Esophagus muscularis mucosa (tissue), 4 donors: ENCODE data around the gene LETM1. TPM values are rescaled to one million over a fixed set of nuclear protein-coding genes. Genes with fewer than 3 reads are reported as not detected.

Source experiments
- DNase-seq: peaks from one replicate; pipeline ENCODE4 v3.0.0-alpha.2; 2017; ENCODE audit errors: extremely low spot score
- H3K27ac ChIP-seq, 4 donors: fragments of 200-600 bp; sonication (generic); replicated peaks in 1 of 4; 1 replicate in 3 of 4; 2 replicates in 1 of 4; pipeline ENCODE4 v1.5.1; 2016 to 2019; ENCODE audit warnings: mild to moderate bottlenecking in 1 of 4
- H3K27me3 ChIP-seq, 4 donors: fragments of 200-600 bp; sonication (generic); one replicate each; pipeline versions ENCODE4 v1.5.1 to v1.6.0; 2016 to 2019
- H3K36me3 ChIP-seq, 4 donors: fragments of 200-600 bp; sonication (generic); one replicate each; pipeline ENCODE4 v1.5.1; 2016 to 2019
- H3K4me1 ChIP-seq, 4 donors: fragments of 200-600 bp; sonication (generic); one replicate each; pipeline ENCODE4 v1.5.1; 2016 to 2019
- H3K4me3 ChIP-seq, 4 donors: fragments of 200-600 bp; sonication (generic); 1 replicate in 2 of 4; 2 replicates in 2 of 4; pipeline ENCODE4 v1.5.1; 2016 to 2019; ENCODE audit warnings: mild to moderate bottlenecking in 4 of 4, moderate library complexity in 1 of 4
- H3K9me3 ChIP-seq, 4 donors: fragments of 200-600 bp; sonication (generic); 1 replicate in 3 of 4; 2 replicates in 1 of 4; pipeline ENCODE4 v1.5.1; 2016 to 2019
- CTCF ChIP-seq, 3 experiments: fragments of 200-600 bp in 2 of 3; fragments of 450-650 bp in 1 of 3; sonication (generic) in 2 of 3; IDR thresholded peaks; one replicate each; pipeline ENCODE4 v1.5.1; 2017 to 2019; ENCODE audit warnings: antibody characterized with exemption in 3 of 3, mild to moderate bottlenecking in 2 of 3, moderate library complexity in 1 of 3
- EP300 ChIP-seq: sonication (generic); formaldehyde crosslinking; IDR thresholded peaks from one replicate; pipeline ENCODE4 v1.6.1; 2017; ENCODE audit warnings: antibody characterized with exemption
- POLR2A ChIP-seq: fragments of 450-650 bp; IDR thresholded peaks from one replicate; pipeline ENCODE4 v1.6.1; 2017; ENCODE audit warnings: antibody characterized with exemption, moderate library complexity, mild to moderate bottlenecking, low read depth
- POLR2AphosphoS5 ChIP-seq, 2 donors: sonication (generic); formaldehyde crosslinking; IDR thresholded peaks; one replicate each; pipeline ENCODE4 v1.6.1; 2017; ENCODE audit warnings: antibody characterized with exemption in 2 of 2
- whole genome bisulfite sequencing: methylation state at CpG from one replicate; pipeline ENCODE4 v1.1.5; 2018; 5-methylcytosine and 5-hydroxymethylcytosine counted together
- intact Hi-C: fragments of 100-400 bp; cut with DNase I; formaldehyde crosslinking; loops from one replicate; pipeline ENCODE4 v1.15.1; 2023
- total RNA-seq, 4 donors: library from RNA; depleted of rRNA; stranded (reverse); fragments of >200 nt; gene quantifications; one replicate each; pipeline versions ENCODE4 v1.1.0 to v1.2.1, GENCODE V29; 2016

The LETM1 gene
- total RNA-seq, 4 donors from 2014 or later, result 23.7 to 34.7 (median 33.3) TPM

GRCh38 chr4:1789552-1789951, 66.4 kb downstream of the LETM1 start:
- 88% methylated on average over 20 of the region's 21 CpGs for WGBS
- H3K27me3 ChIP-seq, result peaks cover 6 to 49% (median 12%) of the 10 kb centered on the region in 4 donors
- no peak for DNase-seq
- peaks cover 13 to 27% (median 15%) of the 10 kb centered on the region in 4 donors for H3K4me1 ChIP-seq
- H3K27ac ChIP-seq, result no peak overlapping the region
- no peak overlapping the region for H3K4me3 ChIP-seq
- intact Hi-C loops, result no loop called here
- no peaks in the 10 kb centered on the region for H3K9me3 ChIP-seq
- no peak for TF ChIP-seq POLR2AphosphoS5 (IDR thresholded peaks at IDR 0.05)
- no peaks in the 10 kb centered on the region for H3K36me3 ChIP-seq

DNA sequence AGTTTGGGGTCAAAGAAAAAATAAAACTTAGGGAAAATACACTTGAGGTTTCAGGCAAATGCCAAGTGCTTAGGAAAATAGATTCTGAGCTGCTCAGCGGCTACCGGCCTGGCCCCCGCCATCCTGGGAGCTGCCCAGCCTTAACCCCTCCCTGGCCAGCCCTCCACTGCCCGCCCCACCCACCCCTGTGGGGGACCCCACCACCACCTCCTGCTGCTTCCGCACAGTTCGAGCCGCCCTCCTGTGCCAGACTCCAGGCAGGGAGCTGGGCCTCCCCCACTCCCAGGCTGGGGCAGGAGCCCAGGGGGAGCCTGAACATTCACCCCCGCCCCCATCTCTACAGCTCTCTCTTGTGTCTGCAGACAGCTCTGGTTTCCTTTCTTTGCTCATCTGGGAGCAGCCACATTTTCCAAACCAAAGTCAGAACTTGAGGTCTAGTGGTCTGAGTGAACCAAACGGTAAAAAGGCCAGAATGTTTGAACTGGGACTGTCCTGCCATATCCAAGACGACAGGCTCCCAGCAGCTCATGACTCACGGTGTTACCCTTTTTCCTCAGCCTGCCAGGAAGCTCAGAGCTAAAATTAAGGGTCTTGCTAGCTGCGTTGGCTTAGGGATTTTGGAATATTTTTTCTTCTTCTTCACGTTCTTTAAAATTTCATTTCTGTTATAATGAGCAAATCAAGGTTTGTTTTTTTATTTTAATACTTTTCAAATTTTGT, 67.5 kb downstream of the LETM1 start:
- Histone ChIP-seq H3K27me3 (peaks cover 0 to 37% (median 4%) of the 10 kb centered on the region in 4 donors), H3K4me3 (no peak overlapping the region), H3K27ac (no peak overlapping the region), H3K36me3 (no peaks in the 10 kb centered on the region), H3K9me3 (no peaks in the 10 kb centered on the region), H3K4me1 (peaks cover 5 to 15% (median 6%) of the 10 kb centered on the region in 4 donors)
- 83% methylated on average over 10 of the region's 13 CpGs for WGBS
- no peak for TF ChIP-seq POLR2A
- no peak for TF ChIP-seq EP300
- no peak for TF ChIP-seq POLR2AphosphoS5 (IDR thresholded peaks at IDR 0.05)
- no peak for TF ChIP-seq CTCF (IDR thresholded peaks at IDR 0.05)
- intact Hi-C loops, result no loop called here
- no peak for DNase-seq

- H3K9me3 ChIP-seq, result no peaks in the 10 kb centered on the region
- intact Hi-C loops, result no loop called here
- TF ChIP-seq POLR2A (no peak), EP300 (no peak), POLR2AphosphoS5 (IDR thresholded peaks at IDR 0.05) (no peak), CTCF (IDR thresholded peaks at IDR 0.05) (no peak)
- no peak overlapping the region for H3K4me3 ChIP-seq
- H3K36me3 ChIP-seq, result no peaks in the 10 kb centered on the region
- DNase-seq, result no peak
- H3K27me3 ChIP-seq, result peaks cover 0 to 31% (median 2%) of the 10 kb centered on the region in 4 donors
- H3K27ac ChIP-seq, result no peak overlapping the region
- WGBS, result 56% methylated on average over 16 of the region's 25 CpGs
- peaks cover under 1 to 8% (median 4%) of the 10 kb centered on the region in 4 donors for H3K4me1 ChIP-seq
Observed at GRCh38 chr4:1787411-1788077, 68.4 kb downstream of the LETM1 start.

- Histone ChIP-seq H3K9me3 (no peaks in the 10 kb centered on the region), H3K27ac (no peak overlapping the region), H3K36me3 (no peaks in the 10 kb centered on the region), H3K4me1 (peaks cover 0 to 6% (median 3%) of the 10 kb centered on the region in 4 donors), H3K27me3 (peaks cover 0 to 23% (median 0%) of the 10 kb centered on the region in 4 donors), H3K4me3 (no peak overlapping the region)
- TF ChIP-seq CTCF (IDR thresholded peaks at IDR 0.05) (no peak), POLR2AphosphoS5 (IDR thresholded peaks at IDR 0.05) (no peak), EP300 (no peak), POLR2A (no peak)
- DNase-seq, result no peak
- WGBS, result 89% methylated on average over 17 of the region's 34 CpGs
- intact Hi-C loops, result no loop called here
Observed at GRCh38 chr4:1786544-1787362, 69.2 kb downstream of the LETM1 start.

- H3K9me3 ChIP-seq, result no peaks in the 10 kb centered on the region
- no peaks in the 10 kb centered on the region for H3K36me3 ChIP-seq
- no peak overlapping the region for H3K4me3 ChIP-seq
- intact Hi-C loops, result no loop called here
- H3K27ac ChIP-seq, result no peak overlapping the region
- WGBS, result 93% methylated on average over 11 of the region's 11 CpGs
- peaks cover 0 to 6% (median 3%) of the 10 kb centered on the region in 4 donors for H3K4me1 ChIP-seq
- no peak for DNase-seq
- peaks cover 0 to 23% (median 0%) of the 10 kb centered on the region in 4 donors for H3K27me3 ChIP-seq
- TF ChIP-seq POLR2AphosphoS5 (IDR thresholded peaks at IDR 0.05) (no peak), POLR2A (no peak), EP300 (no peak), CTCF (IDR thresholded peaks at IDR 0.05) (no peak)
Observed at GRCh38 chr4:1785592-1785991, 70.4 kb downstream of the LETM1 start.
